RWPE1 (cell line): ENCODE measurements around the gene TMEM203.

Experiments
- CTCF ChIA-PET: fragments of 350-600 bp; sonication (Branson Sonifier 250); formaldehyde crosslinking; extraction: SDS; loops from one replicate; lab custom pipeline; 2021; lab: Yijun Ruan, JAX
- POLR2A ChIA-PET: fragments of 400-600 bp; formaldehyde crosslinking; extraction: SDS; loops from one replicate; lab custom pipeline; 2020; ENCODE audit warnings: antibody characterized with exemption; ENCODE audit not compliant: low non-redundant PET; lab: Yijun Ruan, JAX
- DNase-seq: peaks from one replicate; pipeline ENCODE4 v3.0.0; 2012; ENCODE audit warnings: low spot score
- H3K27ac ChIP-seq: fragments of 450-650 bp; 2 replicates; pipeline ENCODE4 v1.5.1; 2017
- CTCF ChIP-seq: fragments of 450-650 bp; conservative IDR thresholded peaks from 2 replicates; pipeline ENCODE4 v1.5.1; 2017; ENCODE audit warnings: low read depth, mild to moderate bottlenecking

TMEM203 gene

GRCh38 chr9:137233143-137233980 is 27.9 kb upstream of the TMEM203 start:
- DNase-seq, result peak; percentile 61
- TF ChIP-seq CTCF, result no peak
- ChIA-PET CTCF (interaction anchor here (0.6 to 1.7 kb wide), 3 partner anchors 20 to 258 kb away, joined by 3 to 4 read pairs (median 3); partner anchors contain the start of genes EXD3 and NOXA1), POLR2A (interaction anchor here (0.5 kb wide), 1 partner anchor 25 kb away, joined by 3 read pairs; no protein-coding TSS in a partner anchor)
- no peak overlapping the region for H3K27ac ChIP-seq

DNA sequence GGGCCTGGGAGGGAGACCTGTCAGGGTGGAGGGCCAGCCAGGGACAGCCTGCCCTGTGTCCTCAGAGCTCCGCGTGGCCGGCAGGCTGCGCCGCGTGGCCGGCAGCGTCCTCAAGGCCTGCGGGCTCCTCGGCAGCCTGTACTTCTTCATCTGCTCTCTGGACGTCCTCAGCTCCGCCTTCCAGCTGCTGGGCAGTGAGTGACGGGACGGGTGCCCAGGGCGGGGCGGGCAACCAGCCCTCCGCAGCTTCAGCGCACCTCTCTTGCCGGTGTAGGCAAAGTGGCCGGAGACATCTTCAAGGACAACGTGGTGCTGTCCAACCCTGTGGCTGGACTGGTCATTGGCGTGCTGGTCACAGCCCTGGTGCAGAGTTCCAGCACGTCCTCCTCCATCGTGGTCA is 27.1 kb upstream of the TMEM203 start:
- POLR2A ChIA-PET, result interaction anchor here (0.5 kb wide), 1 partner anchor 24 kb away, joined by 3 read pairs; no protein-coding TSS in a partner anchor
- no peak for DNase-seq
- no peak overlapping the region for H3K27ac ChIP-seq
- CTCF ChIA-PET, result interaction anchor here (1.4 kb wide), 1 partner anchor 8 kb away, joined by 3 read pairs; the partner anchor contains the start of gene TUBB4B
- no peak for TF ChIP-seq CTCF

DNA sequence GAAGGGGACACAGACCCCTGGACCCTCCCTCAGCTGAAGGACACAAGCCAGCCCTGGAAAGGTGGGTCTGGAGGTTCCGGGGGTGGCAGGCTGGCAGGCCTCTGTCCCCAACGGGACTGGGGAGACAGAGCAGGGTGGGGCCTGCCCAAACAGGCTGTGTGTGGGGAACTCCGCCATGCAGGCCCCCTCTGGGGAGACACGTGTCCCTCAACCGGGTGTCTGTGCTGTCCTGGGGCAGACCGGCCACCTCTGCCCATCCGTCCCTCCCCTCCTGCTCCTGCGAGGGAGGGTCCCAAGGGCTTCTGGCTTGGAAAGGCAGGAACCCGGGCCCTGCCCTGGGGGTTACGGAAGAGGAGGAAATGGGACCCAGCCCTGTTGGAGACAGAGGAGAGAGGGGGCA is 26.7 kb upstream of the TMEM203 start:
- no peak overlapping the region for H3K27ac ChIP-seq
- POLR2A ChIA-PET, result no interaction called here
- DNase-seq, result no peak
- CTCF ChIA-PET, result interaction anchor here (0.6 to 1.4 kb wide), 2 partner anchors 8 to 112 kb away, joined by 3 read pairs; partner anchors contain the start of gene TUBB4B
- no peak for TF ChIP-seq CTCF

DNA sequence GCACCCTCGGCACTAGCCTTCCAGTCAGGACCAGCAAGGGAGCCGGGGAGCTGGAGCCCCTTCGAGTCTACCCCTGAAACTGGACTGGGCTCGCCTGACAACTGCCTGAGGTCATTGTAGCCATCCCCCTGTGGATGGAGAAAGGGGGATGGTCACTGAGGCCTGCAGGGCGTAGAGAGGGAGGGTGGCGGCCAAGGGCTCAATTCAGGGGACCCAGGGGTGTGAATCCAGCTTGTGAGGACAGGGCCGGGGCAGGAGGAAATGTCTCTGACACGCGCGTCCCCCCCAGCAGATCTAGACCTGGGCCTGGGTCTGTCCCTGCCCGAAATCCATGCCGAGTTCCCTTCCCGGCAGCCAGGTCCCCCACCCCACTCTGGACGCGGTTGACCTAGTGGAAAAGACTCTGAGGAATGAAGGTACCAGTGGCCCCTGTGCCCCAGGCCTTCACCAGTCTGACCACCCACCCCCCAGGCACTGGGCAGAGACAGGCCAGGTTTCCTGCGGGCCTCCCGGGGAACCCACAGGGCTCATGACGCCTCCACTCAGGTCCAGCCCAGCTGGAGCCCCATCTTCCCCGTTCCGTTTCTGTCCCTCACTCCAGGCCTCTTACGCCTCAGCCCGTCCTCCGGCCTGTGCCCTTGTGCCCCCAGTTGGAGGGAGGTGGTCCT is 26.1 kb upstream of the TMEM203 start:
- ChIA-PET POLR2A (no interaction called here), CTCF (interaction anchor here (0.6 to 1.4 kb wide), 2 partner anchors 9 to 112 kb away, joined by 3 read pairs; partner anchors contain the start of gene TUBB4B)
- no peak overlapping the region for H3K27ac ChIP-seq
- DNase-seq, result no peak
- TF ChIP-seq CTCF, result no peak

DNA sequence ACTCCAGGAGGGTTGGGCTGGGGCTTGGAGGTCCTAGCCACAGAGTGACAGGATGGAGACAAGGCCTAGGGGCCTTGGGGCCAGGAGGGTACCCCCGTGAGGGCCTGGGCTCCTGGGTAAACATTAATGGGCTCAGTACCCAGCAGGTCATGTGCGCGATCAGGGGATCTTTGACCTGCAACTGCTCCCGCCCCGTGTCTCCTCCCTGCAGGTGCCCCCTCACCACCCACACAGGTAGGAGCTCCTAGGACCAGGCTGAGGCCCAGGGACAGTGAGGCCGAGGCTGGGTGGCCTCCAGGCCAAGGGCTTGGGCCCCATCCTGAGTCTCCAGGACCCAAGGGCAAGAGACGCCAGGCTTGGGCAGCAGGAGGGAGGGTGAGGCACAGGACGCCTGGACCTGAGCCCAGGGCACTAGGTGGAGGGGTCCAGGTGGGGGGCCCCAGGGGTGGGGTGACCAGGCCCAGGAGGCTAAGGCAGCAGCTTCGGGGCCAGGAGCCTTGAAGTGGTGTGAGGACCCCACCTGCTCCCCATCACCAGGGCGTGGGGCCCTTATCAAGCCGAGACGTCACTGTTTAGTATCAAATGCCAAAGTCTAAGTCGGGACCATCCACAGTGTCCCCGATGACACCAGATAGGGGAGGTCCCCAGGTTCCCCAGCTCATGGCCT is 25.4 kb upstream of the TMEM203 start, which contains the start of gene SLC34A3:
SLC34A3 (plus strand) TSS at position 197 of the 667 bp plus-strand sequence. CDS start 802 bp downstream, outside the sequence.
- POLR2A ChIA-PET, result no interaction called here
- no peak within 1 kb of the TSS for H3K27ac ChIP-seq
- CTCF ChIA-PET, result interaction anchor here (0.6 to 1.4 kb wide), 2 partner anchors 10 to 100 kb away, joined by 3 read pairs; partner anchors contain the start of gene TUBB4B
- DNase-seq, result no peak
- no peak for TF ChIP-seq CTCF
